Sigmoid colon (tissue), 7 donors: ENCODE results near the gene CAMK1D. TPM values are rescaled to one million over a fixed set of nuclear protein-coding genes. Genes with fewer than 3 reads are reported as not detected.
"Not testable (repeated sequence)": the region's sequence is repeated elsewhere in the genome, so short reads cannot be mapped to it uniquely, and the experiment has no call there.

Experiments used
- DNase-seq: peaks from one replicate; pipeline ENCODE4 v3.0.0-alpha.2; 2019
- H3K27ac ChIP-seq, 4 donors: fragments of 200-600 bp; sonication (generic); one replicate each; pipeline ENCODE4 v1.5.1; 2016 to 2019; ENCODE audit warnings: mild to moderate bottlenecking in 1 of 4
- H3K27me3 ChIP-seq, 3 donors: fragments of 200-600 bp; sonication (generic); one replicate each; pipeline ENCODE4 v1.5.1; 2019; ENCODE audit warnings: mild to moderate bottlenecking in 1 of 3
- H3K36me3 ChIP-seq, 4 donors: fragments of 200-600 bp; sonication (generic); one replicate each; pipeline ENCODE4 v1.5.1; 2016 to 2019
- H3K4me1 ChIP-seq, 4 donors: fragments of 200-600 bp; sonication (generic); one replicate each; pipeline ENCODE4 v1.5.1; 2017 to 2019
- H3K4me3 ChIP-seq, 4 donors: fragments of 200-600 bp; sonication (generic); one replicate each; pipeline ENCODE4 v1.5.1; 2017 to 2019; ENCODE audit warnings: mild to moderate bottlenecking in 2 of 4, moderate library complexity in 1 of 4
- H3K9me3 ChIP-seq, 4 donors: fragments of 200-600 bp in 3 of 4; sonication (generic) in 3 of 4; one replicate each; pipeline versions ENCODE4 v1.5.1 to v1.6.1; 2013 to 2019
- CTCF ChIP-seq, 4 experiments: fragments of 450-650 bp in 3 of 4; fragments of 200-600 bp in 1 of 4; IDR thresholded peaks; one replicate each; pipeline ENCODE4 v1.5.1; 2016 to 2019; ENCODE audit warnings: antibody characterized with exemption in 4 of 4, mild to moderate bottlenecking in 3 of 4, moderate library complexity in 2 of 4
- EP300 ChIP-seq, 4 donors: sonication (generic); formaldehyde crosslinking; IDR thresholded peaks; one replicate each; pipeline ENCODE4 v1.6.1; 2017; ENCODE audit warnings: antibody characterized with exemption in 4 of 4
- POLR2A ChIP-seq, 2 donors: fragments of 450-650 bp; IDR thresholded peaks; one replicate each; pipeline ENCODE4 v1.6.1; 2016; ENCODE audit warnings: antibody characterized with exemption in 2 of 2, mild to moderate bottlenecking in 2 of 2, moderate library complexity in 2 of 2
- POLR2AphosphoS5 ChIP-seq, 4 donors: sonication (generic); formaldehyde crosslinking; IDR thresholded peaks; one replicate each; pipeline ENCODE4 v1.6.1; 2017; ENCODE audit warnings: antibody characterized with exemption in 4 of 4
- WGBS, 2 donors: extraction: QIAGEN DNeasy Blood & Tissue Kit; methylation state at CpG; one replicate each; pipeline ENCODE4 v1.1.7; 2013; 5-methylcytosine and 5-hydroxymethylcytosine counted together
- intact Hi-C: fragments of 100-400 bp; cut with DNase I; formaldehyde crosslinking; loops from one replicate; pipeline ENCODE4 v1.15.1; 2023
- polyA plus RNA-seq, 3 donors: library from polyadenylated mRNA; stranded (reverse); fragments of 200-250 nt; gene quantifications; one replicate each; pipeline ENCODE4 v1.2.3, GENCODE V29; 2013
- total RNA-seq, 4 donors: library from RNA; depleted of rRNA; stranded (reverse); fragments of >200 nt; gene quantifications; one replicate each; pipeline ENCODE4 v1.1.0, GENCODE V29; 2016
- donor health status: healthy with polysubstance abuse.
- donor health status: Bipolar disorder and iron deficiency.
- donor health status: healthy.

The CAMK1D gene
- total and polyA plus RNA-seq, 7 donors: 7.2 to 11.5 (median 8.6) TPM

GRCh38 chr10:12720217-12720981 lies 371.1 kb downstream of the CAMK1D start:
- 18 to 65% methylated on average over 9 of the region's 9 CpGs for WGBS, 2 donors
- Histone ChIP-seq H3K27ac (peak overlapping the region in 1 of 4 donors; percentile 43), H3K4me1 (peaks cover 0 to 10% (median 4%) of the 10 kb centered on the region in 4 donors), H3K4me3 (no peak overlapping the region), H3K36me3 (no peaks in the 10 kb centered on the region), H3K9me3 (no peaks in the 10 kb centered on the region), H3K27me3 (no peaks in the 10 kb centered on the region)
- intact Hi-C loops: loop anchor here (10.0 kb wide), 1 partner anchor 354 kb away; no protein-coding TSS in a partner anchor
- no peak for TF ChIP-seq POLR2A (IDR thresholded peaks at IDR 0.05)
- TF ChIP-seq POLR2AphosphoS5 (IDR thresholded peaks at IDR 0.05): peak in 2 of 4 donors; percentile 8 to 15
- no peak for TF ChIP-seq CTCF (IDR thresholded peaks at IDR 0.05)
- TF ChIP-seq EP300 (IDR thresholded peaks at IDR 0.05): no peak
- DNase-seq: peak; percentile 84

GRCh38 chr10:12721334-12721733 lies 372.0 kb downstream of the CAMK1D start:
- no peak overlapping the region for H3K27ac ChIP-seq
- intact Hi-C loops: loop anchor here (10.0 kb wide), 1 partner anchor 353 kb away; no protein-coding TSS in a partner anchor
- no peaks in the 10 kb centered on the region for H3K27me3 ChIP-seq
- no peaks in the 10 kb centered on the region for H3K36me3 ChIP-seq
- no peak overlapping the region for H3K4me3 ChIP-seq
- TF ChIP-seq POLR2AphosphoS5 (IDR thresholded peaks at IDR 0.05) (no peak), CTCF (IDR thresholded peaks at IDR 0.05) (no peak), POLR2A (IDR thresholded peaks at IDR 0.05) (no peak), EP300 (IDR thresholded peaks at IDR 0.05) (no peak)
- no peaks in the 10 kb centered on the region for H3K9me3 ChIP-seq
- peaks cover 0 to 13% (median 4%) of the 10 kb centered on the region in 4 donors for H3K4me1 ChIP-seq
- DNase-seq: no peak
- 94 to 96% methylated on average over 3 of the region's 3 CpGs for WGBS, 2 donors

- WGBS, 2 donors: 84 to 87% methylated on average over 4 of the region's 4 CpGs
- no peak for DNase-seq
- peaks cover 0 to 32% (median 20%) of the 10 kb centered on the region in 4 donors for H3K4me1 ChIP-seq
These were observed 373.9 kb downstream of the CAMK1D start for GRCh38 chr10:12723220-12723619.

GRCh38 chr10:12724807-12725579 lies 375.6 kb downstream of the CAMK1D start:
- Histone ChIP-seq H3K36me3 (no peaks in the 10 kb centered on the region), H3K27me3 (no peaks in the 10 kb centered on the region), H3K4me3 (no peak overlapping the region), H3K27ac (no peak overlapping the region), H3K4me1 (peaks cover 0 to 42% (median 30%) of the 10 kb centered on the region in 4 donors), H3K9me3 (no peaks in the 10 kb centered on the region)
- intact Hi-C loops: loop anchor here (10.0 kb wide), 1 partner anchor 350 kb away; no protein-coding TSS in a partner anchor
- DNase-seq: no peak
- 77 to 85% methylated on average over 10 of the region's 10 CpGs for WGBS, 2 donors
- no peak for TF ChIP-seq EP300 (IDR thresholded peaks at IDR 0.05)
- TF ChIP-seq POLR2AphosphoS5 (IDR thresholded peaks at IDR 0.05): no peak
- no peak for TF ChIP-seq CTCF (IDR thresholded peaks at IDR 0.05)
- no peak for TF ChIP-seq POLR2A (IDR thresholded peaks at IDR 0.05)

More at GRCh38 chr10:12723220-12723619, 373.9 kb downstream of the CAMK1D start:
- no peak overlapping the region for H3K4me3 ChIP-seq
- no peak overlapping the region for H3K27ac ChIP-seq
- no peaks in the 10 kb centered on the region for H3K36me3 ChIP-seq
- no peaks in the 10 kb centered on the region for H3K27me3 ChIP-seq
- intact Hi-C loops: loop anchor here (10.0 kb wide), 1 partner anchor 352 kb away; no protein-coding TSS in a partner anchor
- no peaks in the 10 kb centered on the region for H3K9me3 ChIP-seq
- no peak for TF ChIP-seq POLR2AphosphoS5 (IDR thresholded peaks at IDR 0.05)
- no peak for TF ChIP-seq EP300 (IDR thresholded peaks at IDR 0.05)
- no peak for TF ChIP-seq CTCF (IDR thresholded peaks at IDR 0.05)
- TF ChIP-seq POLR2A (IDR thresholded peaks at IDR 0.05): no peak

- H3K27ac ChIP-seq, H3K4me3 ChIP-seq, DNase-seq, H3K9me3 ChIP-seq, H3K36me3 ChIP-seq, H3K27me3 ChIP-seq: not testable (repeated sequence)
- 95 to 96% methylated on average over 5 of the region's 5 CpGs for WGBS, 2 donors
- intact Hi-C loops: loop anchor here (10.0 kb wide), 1 partner anchor 349 kb away; no protein-coding TSS in a partner anchor
- peaks cover 0 to 36% (median 28%) of the 10 kb centered on the region in 4 donors for H3K4me1 ChIP-seq
These were observed 376.2 kb downstream of the CAMK1D start for GRCh38 chr10:12725580-12725888.
